ENCODE results near the gene SLC2A6.

Gene SLC2A6

GRCh38 chr9:133499132-133499891, 20.4 kb upstream of the SLC2A6 start:
- no peaks in the 10 kb centered on the region for H3K36me3 Mint-ChIP-seq (ENCODE audit: insufficient read depth)
- H3K27ac Mint-ChIP-seq (ENCODE audit: low read depth), result no peak overlapping the region
- peaks cover 16% of the 10 kb centered on the region for H3K9me3 Mint-ChIP-seq
- peaks cover 52% of the 10 kb centered on the region for H3K27me3 Mint-ChIP-seq
- no peak overlapping the region for H3K4me3 Mint-ChIP-seq
- ATAC-seq (replicated peaks; ENCODE audit: extremely low read depth, poor library complexity, severe bottlenecking) (no peak), DNase-seq (ENCODE audit: low spot score in 2 of 2) (no peak)
- H3K4me1 Mint-ChIP-seq, result no peaks in the 10 kb centered on the region

- Mint-ChIP-seq H3K27me3 (peaks cover 32% of the 10 kb centered on the region), H3K9me3 (peaks cover 10% of the 10 kb centered on the region)
These were observed 18.3 kb upstream of the SLC2A6 start for GRCh38 chr9:133496861-133497842.

GRCh38 chr9:133495327-133496293, 16.7 kb upstream of the SLC2A6 start:
- H3K4me3 Mint-ChIP-seq, result no peak overlapping the region
- H3K27me3 Mint-ChIP-seq, result peaks cover 17% of the 10 kb centered on the region
- H3K9me3 Mint-ChIP-seq, result no peaks in the 10 kb centered on the region
- DNase-seq (ENCODE audit: low spot score in 2 of 2) (no peak), ATAC-seq (replicated peaks; ENCODE audit: extremely low read depth, poor library complexity, severe bottlenecking) (no peak)
- no peak overlapping the region for H3K27ac Mint-ChIP-seq (ENCODE audit: low read depth)
- no peaks in the 10 kb centered on the region for H3K36me3 Mint-ChIP-seq (ENCODE audit: insufficient read depth)
- no peaks in the 10 kb centered on the region for H3K4me1 Mint-ChIP-seq

More at GRCh38 chr9:133496861-133497842, 18.3 kb upstream of the SLC2A6 start:
- Mint-ChIP-seq H3K27ac (ENCODE audit: low read depth) (no peak overlapping the region), H3K4me1 (no peaks in the 10 kb centered on the region), H3K4me3 (no peak overlapping the region), H3K36me3 (ENCODE audit: insufficient read depth) (no peaks in the 10 kb centered on the region)
- DNase-seq (ENCODE audit: low spot score in 2 of 2), result no peak
- no peak for ATAC-seq (replicated peaks; ENCODE audit: extremely low read depth, poor library complexity, severe bottlenecking)

- no peak for DNase-seq (ENCODE audit: low spot score in 2 of 2)
- H3K9me3 Mint-ChIP-seq, result no peaks in the 10 kb centered on the region
- no peaks in the 10 kb centered on the region for H3K36me3 Mint-ChIP-seq (ENCODE audit: insufficient read depth)
- H3K4me3 Mint-ChIP-seq, result no peak overlapping the region
- no peak for ATAC-seq (replicated peaks; ENCODE audit: extremely low read depth, poor library complexity, severe bottlenecking)
- H3K27ac Mint-ChIP-seq (ENCODE audit: low read depth), result no peak overlapping the region
- no peaks in the 10 kb centered on the region for H3K4me1 Mint-ChIP-seq
- peaks cover 19% of the 10 kb centered on the region for H3K27me3 Mint-ChIP-seq
These were observed 15.9 kb upstream of the SLC2A6 start for GRCh38 chr9:133494636-133495326.

- Mint-ChIP-seq H3K27ac (ENCODE audit: low read depth) (no peak overlapping the region), H3K27me3 (peaks cover 27% of the 10 kb centered on the region), H3K9me3 (no peaks in the 10 kb centered on the region), H3K4me3 (no peak overlapping the region), H3K4me1 (no peaks in the 10 kb centered on the region), H3K36me3 (ENCODE audit: insufficient read depth) (no peaks in the 10 kb centered on the region)
- DNase-seq (ENCODE audit: low spot score in 2 of 2) (no peak), ATAC-seq (replicated peaks; ENCODE audit: extremely low read depth, poor library complexity, severe bottlenecking) (no peak)
These were observed 15.1 kb upstream of the SLC2A6 start for GRCh38 chr9:133493845-133494540.

- Mint-ChIP-seq H3K27me3 (peaks cover 23% of the 10 kb centered on the region), H3K36me3 (ENCODE audit: insufficient read depth) (no peaks in the 10 kb centered on the region), H3K27ac (ENCODE audit: low read depth) (no peak overlapping the region), H3K4me1 (no peaks in the 10 kb centered on the region), H3K9me3 (no peaks in the 10 kb centered on the region), H3K4me3 (no peak overlapping the region)
- DNase-seq (ENCODE audit: low spot score in 2 of 2) (no peak), ATAC-seq (replicated peaks; ENCODE audit: extremely low read depth, poor library complexity, severe bottlenecking) (no peak)
These were observed 14.5 kb upstream of the SLC2A6 start for GRCh38 chr9:133493428-133493827.

GRCh38 chr9:133492061-133493021, 13.4 kb upstream of the SLC2A6 start:
- Mint-ChIP-seq H3K9me3 (no peaks in the 10 kb centered on the region), H3K27ac (ENCODE audit: low read depth) (no peak overlapping the region), H3K4me3 (no peak overlapping the region), H3K36me3 (ENCODE audit: insufficient read depth) (no peaks in the 10 kb centered on the region), H3K4me1 (no peaks in the 10 kb centered on the region), H3K27me3 (peaks cover 17% of the 10 kb centered on the region)
- DNase-seq (ENCODE audit: low spot score in 2 of 2) (no peak), ATAC-seq (replicated peaks; ENCODE audit: extremely low read depth, poor library complexity, severe bottlenecking) (no peak)

GRCh38 chr9:133491656-133491925, 12.7 kb upstream of the SLC2A6 start:
- no peaks in the 10 kb centered on the region for H3K9me3 Mint-ChIP-seq
- no peak for DNase-seq (ENCODE audit: low spot score in 2 of 2)
- H3K27me3 Mint-ChIP-seq, result peaks cover 17% of the 10 kb centered on the region
- ATAC-seq (replicated peaks; ENCODE audit: extremely low read depth, poor library complexity, severe bottlenecking), result no peak
- H3K4me3 Mint-ChIP-seq, result no peak overlapping the region
- no peaks in the 10 kb centered on the region for H3K36me3 Mint-ChIP-seq (ENCODE audit: insufficient read depth)
- no peaks in the 10 kb centered on the region for H3K4me1 Mint-ChIP-seq
- no peak overlapping the region for H3K27ac Mint-ChIP-seq (ENCODE audit: low read depth)

- H3K4me3 Mint-ChIP-seq, result no peak overlapping the region
- no peaks in the 10 kb centered on the region for H3K9me3 Mint-ChIP-seq
- H3K4me1 Mint-ChIP-seq, result no peaks in the 10 kb centered on the region
- no peak overlapping the region for H3K27ac Mint-ChIP-seq (ENCODE audit: low read depth)
- no peak for ATAC-seq (replicated peaks; ENCODE audit: extremely low read depth, poor library complexity, severe bottlenecking)
- peaks cover 2% of the 10 kb centered on the region for H3K36me3 Mint-ChIP-seq (ENCODE audit: insufficient read depth)
- no peak for DNase-seq (ENCODE audit: low spot score in 2 of 2)
- peaks cover 17% of the 10 kb centered on the region for H3K27me3 Mint-ChIP-seq
These were observed 12.2 kb upstream of the SLC2A6 start for GRCh38 chr9:133490865-133491655.

- H3K27me3 Mint-ChIP-seq, result peaks cover 17% of the 10 kb centered on the region
- no peaks in the 10 kb centered on the region for H3K4me1 Mint-ChIP-seq
- DNase-seq (ENCODE audit: low spot score in 2 of 2), result no peak
- peaks cover 2% of the 10 kb centered on the region for H3K36me3 Mint-ChIP-seq (ENCODE audit: insufficient read depth)
- H3K27ac Mint-ChIP-seq (ENCODE audit: low read depth), result no peak overlapping the region
- no peaks in the 10 kb centered on the region for H3K9me3 Mint-ChIP-seq
- ATAC-seq (replicated peaks; ENCODE audit: extremely low read depth, poor library complexity, severe bottlenecking), result no peak
- H3K4me3 Mint-ChIP-seq, result no peak overlapping the region
These were observed 11.3 kb upstream of the SLC2A6 start for GRCh38 chr9:133490201-133490681.
